H9 (cell line): ENCODE data around the gene METTL1. TPM values are rescaled to one million over a fixed set of nuclear protein-coding genes. Genes with fewer than 3 reads are reported as not detected.
A peak's percentile ranks its signal among the peaks of the same experiment; 100 is the strongest.

Experiments
- DNase-seq: peaks from one replicate; pipeline ENCODE4 v3.0.0-alpha.2; 2017
- H2AFZ ChIP-seq: one replicate; pipeline ENCODE4 v1.6.1; 2013; ENCODE audit warnings: mild to moderate bottlenecking, low read length, control low read depth, moderate library complexity
- H2AK5ac ChIP-seq: 2 replicates; pipeline ENCODE4 v1.6.1; 2013; ENCODE audit warnings: low read length, control low read depth, mixed read lengths; ENCODE audit not compliant: insufficient read length
- H2BK120ac ChIP-seq: one replicate; pipeline ENCODE4 v1.6.1; 2013; ENCODE audit warnings: low read depth, mild to moderate bottlenecking, low read length, control low read depth, inconsistent platforms; ENCODE audit not compliant: poor library complexity, severe bottlenecking
- H2BK12ac ChIP-seq: 2 replicates; pipeline ENCODE4 v1.6.1; 2013; ENCODE audit warnings: low read length, control low read depth, mixed read lengths, low read depth; ENCODE audit not compliant: insufficient read length
- H2BK15ac ChIP-seq: 2 replicates; pipeline ENCODE4 v1.6.1; 2013; ENCODE audit warnings: low read depth, low read length, control low read depth
- H2BK20ac ChIP-seq: one replicate; pipeline ENCODE4 v1.6.1; 2013; ENCODE audit warnings: low read depth, mild to moderate bottlenecking, low read length, control low read depth, inconsistent platforms; ENCODE audit not compliant: poor library complexity, severe bottlenecking
- H2BK5ac ChIP-seq: 2 replicates; pipeline ENCODE4 v1.6.1; 2013; ENCODE audit warnings: low read length, control low read depth, mixed read lengths; ENCODE audit not compliant: insufficient read length
- H3K14ac ChIP-seq: 2 replicates; pipeline ENCODE4 v1.6.1; 2013; ENCODE audit warnings: low read length, control low read depth; ENCODE audit not compliant: insufficient read depth
- H3K18ac ChIP-seq: 2 replicates; pipeline ENCODE4 v1.6.1; 2013; ENCODE audit warnings: low read depth, mild to moderate bottlenecking, mixed read lengths, low read length, control low read depth; ENCODE audit not compliant: insufficient read length
- H3K23ac ChIP-seq: 2 replicates; pipeline ENCODE4 v1.6.1; 2013; ENCODE audit warnings: low read length, control low read depth, mixed read lengths, low read depth; ENCODE audit not compliant: insufficient read length
- H3K23me2 ChIP-seq: 2 replicates; pipeline ENCODE4 v1.6.1; 2013; ENCODE audit warnings: low read depth, mild to moderate bottlenecking, mixed read lengths, low read length, control low read depth; ENCODE audit not compliant: insufficient read length, poor library complexity, severe bottlenecking
- H3K27ac ChIP-seq: 2 replicates; pipeline ENCODE4 v1.5.1; 2013; ENCODE audit warnings: low read length, control low read depth, mixed read lengths, low read depth; ENCODE audit not compliant: insufficient read length
- H3K27me3 ChIP-seq: 2 replicates; pipeline ENCODE4 v1.6.1; 2013; ENCODE audit warnings: low read length, control low read depth, inconsistent platforms; ENCODE audit not compliant: insufficient read depth
- H3K4ac ChIP-seq: 2 replicates; pipeline ENCODE4 v1.6.1; 2013; ENCODE audit warnings: low read depth, mild to moderate bottlenecking, control low read depth, inconsistent platforms, low read length, moderate library complexity
- H3K4me1 ChIP-seq: 2 replicates; pipeline ENCODE4 v1.6.1; 2013; ENCODE audit warnings: low read length, control low read depth, inconsistent platforms; ENCODE audit not compliant: insufficient read depth
- H3K4me2 ChIP-seq: 2 replicates; pipeline ENCODE4 v1.6.1; 2013; ENCODE audit warnings: low read length, control low read depth, mixed read lengths; ENCODE audit not compliant: insufficient read length, insufficient read depth
- H3K56ac ChIP-seq: 2 replicates; pipeline ENCODE4 v1.6.1; 2013; ENCODE audit warnings: low read depth, mild to moderate bottlenecking, mixed read lengths, low read length, control low read depth; ENCODE audit not compliant: insufficient read length
- H3K79me1 ChIP-seq: 2 replicates; pipeline ENCODE4 v1.6.1; 2013; ENCODE audit warnings: low read depth, mild to moderate bottlenecking, moderate library complexity, low read length, control low read depth, inconsistent platforms; ENCODE audit not compliant: insufficient read depth, poor library complexity, severe bottlenecking
- H3K79me2 ChIP-seq: 2 replicates; pipeline ENCODE4 v1.6.1; 2013; ENCODE audit warnings: low read length, control low read depth, inconsistent platforms; ENCODE audit not compliant: insufficient read depth
- H3K9ac ChIP-seq: 2 replicates; pipeline ENCODE4 v1.6.1; 2013; ENCODE audit warnings: low read length, control low read depth, mixed read lengths; ENCODE audit not compliant: insufficient read length; ENCODE audit errors: extremely low read depth
- H3K9me3 ChIP-seq: one replicate; pipeline ENCODE4 v1.6.1; 2013; ENCODE audit warnings: low read depth, low read length, inconsistent platforms; ENCODE audit not compliant: control insufficient read depth
- H3T11ph ChIP-seq: one replicate; pipeline ENCODE4 v1.6.1; 2013; ENCODE audit warnings: mild to moderate bottlenecking, low read length, control low read depth, inconsistent platforms
- H4K20me1 ChIP-seq: one replicate; pipeline ENCODE4 v1.6.1; 2013; ENCODE audit not compliant: control insufficient read depth, insufficient read length, insufficient read depth
- H4K5ac ChIP-seq: 2 replicates; pipeline ENCODE4 v1.6.1; 2013; ENCODE audit warnings: low read depth, mild to moderate bottlenecking, mixed read lengths, low read length, control low read depth; ENCODE audit not compliant: insufficient read length
- H4K8ac ChIP-seq: replicated peaks from 2 replicates; pipeline ENCODE4 v1.6.1; 2013; ENCODE audit warnings: low read length, control low read depth, mixed read lengths, low read depth; ENCODE audit not compliant: insufficient read length
- H4K91ac ChIP-seq: 2 replicates; pipeline ENCODE4 v1.6.1; 2013; ENCODE audit warnings: low read depth, mild to moderate bottlenecking, moderate library complexity, mixed read lengths, low read length, control low read depth; ENCODE audit not compliant: insufficient read length
- H3K27ac Mint-ChIP-seq, 3 experiments: 2 replicates in 2 of 3; 3 replicates in 1 of 3; pipeline ENCODE4 v1.8.0; 2020 to 2021; ENCODE audit warnings: mixed read lengths in 3 of 3, mild to moderate bottlenecking in 1 of 3, moderate library complexity in 1 of 3
- H3K27me3 Mint-ChIP-seq: 2 replicates; pipeline ENCODE4 v1.8.0; 2021; ENCODE audit warnings: low read depth, mild to moderate bottlenecking, moderate library complexity, mixed read lengths
- H3K36me3 Mint-ChIP-seq, 3 experiments: 2 replicates in 2 of 3; 3 replicates in 1 of 3; pipeline ENCODE4 v1.8.0; 2020 to 2021; ENCODE audit warnings: low read depth in 3 of 3, mixed read lengths in 3 of 3; ENCODE audit not compliant: insufficient read depth in 1 of 3
- H3K4me1 Mint-ChIP-seq, 2 experiments: 2 replicates each; pipeline ENCODE4 v1.8.0; 2020; ENCODE audit warnings: mixed read lengths in 2 of 2
- H3K4me3 Mint-ChIP-seq, 2 experiments: 2 replicates in 1 of 2; 3 replicates in 1 of 2; pipeline ENCODE4 v1.8.0; 2020 to 2021; ENCODE audit warnings: mild to moderate bottlenecking in 2 of 2, mixed read lengths in 2 of 2, moderate library complexity in 1 of 2
- H3K9me3 Mint-ChIP-seq, 2 experiments: 2 replicates in 1 of 2; 3 replicates in 1 of 2; pipeline ENCODE4 v1.8.0; 2020; ENCODE audit warnings: mild to moderate bottlenecking in 2 of 2, mixed read lengths in 2 of 2, moderate library complexity in 1 of 2
- WGBS: extraction: QIAGEN DNeasy Blood & Tissue Kit; methylation state at CpG from one replicate; pipeline ENCODE4 v1.1.7; 2013; ENCODE audit warnings: missing lambda C conversion rate, low lambda C conversion rate, mixed read lengths; ENCODE audit not compliant: insufficient read length; ENCODE audit errors: extremely low coverage; 5-methylcytosine and 5-hydroxymethylcytosine counted together
- total RNA-seq: library from RNA; stranded (reverse); gene quantifications from 2 replicates; pipeline ENCODE4 v1.2.1, GENCODE V29; 2021
- TF ChIP-seq, protein P1 (sequence below): fragments of 200-600 bp; sonication (generic); conservative IDR thresholded peaks from 3 replicates; pipeline ENCODE4 v1.8.0; 2021; ENCODE audit warnings: antibody characterized with exemption, mild to moderate bottlenecking

Gene METTL1
- total RNA-seq, 1 experiment from 2014 or later, result 58.4 TPM

DNA sequence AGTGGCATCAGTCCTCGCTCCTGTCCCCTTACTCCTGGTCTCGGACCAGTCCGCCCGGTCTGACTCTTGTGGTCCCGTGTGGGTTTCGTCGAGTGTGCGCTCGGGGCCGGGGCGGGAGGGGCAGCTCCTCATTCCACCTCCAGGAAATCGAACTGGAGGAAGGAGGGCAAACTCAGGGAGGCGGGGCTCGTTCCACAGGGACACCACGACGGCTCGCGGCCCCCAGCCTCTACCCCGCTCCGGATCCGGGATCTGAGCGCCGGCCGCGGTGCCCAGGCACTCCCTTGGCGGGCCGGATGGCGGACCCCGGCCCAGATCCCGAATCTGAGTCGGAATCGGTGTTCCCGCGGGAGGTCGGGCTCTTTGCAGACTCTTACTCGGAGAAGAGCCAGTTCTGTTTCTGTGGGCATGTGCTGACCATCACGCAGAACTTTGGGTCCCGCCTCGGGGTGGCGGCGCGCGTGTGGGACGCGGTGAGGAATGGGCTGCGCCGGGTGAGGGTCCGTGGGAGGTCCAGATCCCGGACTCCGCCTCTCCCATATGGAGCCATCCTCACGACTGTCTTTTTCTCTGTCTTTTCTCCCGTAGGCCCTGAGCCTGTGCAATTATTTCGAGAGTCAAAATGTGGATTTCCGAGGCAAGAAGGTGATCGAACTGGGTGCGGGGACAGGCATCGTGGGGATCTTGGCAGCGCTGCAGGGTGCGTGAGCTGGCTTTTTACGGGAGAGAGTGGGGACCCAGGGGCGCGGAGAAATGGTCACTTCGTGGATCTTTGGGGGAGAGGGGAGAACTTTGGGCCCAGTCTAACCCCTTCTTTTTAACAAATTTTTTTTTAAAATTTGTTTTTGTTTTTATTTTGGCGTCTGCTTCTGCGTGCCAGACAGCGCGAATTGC is 771 bp upstream of the METTL1 start, which contains the start of gene EEF1AKMT3:
Gene EEF1AKMT3, plus strand, starts transcription at position 186 of the 894 bp plus-strand sequence. Its CDS starts 111 bp downstream, at position 297.
- Mint-ChIP-seq H3K36me3 (peaks cover 20 to 42% (median 31%) of the 10 kb centered on the region in 3 experiments), H3K9me3 (no peaks in the 10 kb centered on the region), H3K27me3 (peaks cover 7% of the 10 kb centered on the region; the same call in 1 of the 2 replicates), H3K4me1 (peaks cover 7 to 13% of the 10 kb centered on the region in 2 experiments; a peak in 3 of 4 replicates), H3K27ac (peak within 1 kb of the TSS; percentile 100), H3K4me3 (peak within 1 kb of the TSS; percentile 98 to 99)
- no peak within 1 kb of the TSS for H2BK15ac ChIP-seq
- no CpG with 5 or more reads among the region's 67 CpGs for WGBS
- H3K4me1 ChIP-seq, result no peaks in the 10 kb centered on the region
- no peaks in the 10 kb centered on the region for H3K27me3 ChIP-seq
- no peak within 1 kb of the TSS for H4K5ac ChIP-seq
- H4K91ac ChIP-seq, result no peak within 1 kb of the TSS
- H3T11ph ChIP-seq, result peak within 1 kb of the TSS; percentile 56
- H3K27ac ChIP-seq, result peak within 1 kb of the TSS; percentile 17
- TF ChIP-seq, protein P1, sequence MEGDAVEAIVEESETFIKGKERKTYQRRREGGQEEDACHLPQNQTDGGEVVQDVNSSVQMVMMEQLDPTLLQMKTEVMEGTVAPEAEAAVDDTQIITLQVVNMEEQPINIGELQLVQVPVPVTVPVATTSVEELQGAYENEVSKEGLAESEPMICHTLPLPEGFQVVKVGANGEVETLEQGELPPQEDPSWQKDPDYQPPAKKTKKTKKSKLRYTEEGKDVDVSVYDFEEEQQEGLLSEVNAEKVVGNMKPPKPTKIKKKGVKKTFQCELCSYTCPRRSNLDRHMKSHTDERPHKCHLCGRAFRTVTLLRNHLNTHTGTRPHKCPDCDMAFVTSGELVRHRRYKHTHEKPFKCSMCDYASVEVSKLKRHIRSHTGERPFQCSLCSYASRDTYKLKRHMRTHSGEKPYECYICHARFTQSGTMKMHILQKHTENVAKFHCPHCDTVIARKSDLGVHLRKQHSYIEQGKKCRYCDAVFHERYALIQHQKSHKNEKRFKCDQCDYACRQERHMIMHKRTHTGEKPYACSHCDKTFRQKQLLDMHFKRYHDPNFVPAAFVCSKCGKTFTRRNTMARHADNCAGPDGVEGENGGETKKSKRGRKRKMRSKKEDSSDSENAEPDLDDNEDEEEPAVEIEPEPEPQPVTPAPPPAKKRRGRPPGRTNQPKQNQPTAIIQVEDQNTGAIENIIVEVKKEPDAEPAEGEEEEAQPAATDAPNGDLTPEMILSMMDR, result no peak
- no peak within 1 kb of the TSS for H4K8ac ChIP-seq
- H3K79me1 ChIP-seq, result no peaks in the 10 kb centered on the region
- no peak within 1 kb of the TSS for H2BK120ac ChIP-seq
- no peak within 1 kb of the TSS for H2AK5ac ChIP-seq
- no peaks in the 10 kb centered on the region for H3K9me3 ChIP-seq
- no peak within 1 kb of the TSS for H3K23ac ChIP-seq
- no peaks in the 10 kb centered on the region for H3K79me2 ChIP-seq
- peak within 1 kb of the TSS; percentile 72 for H2AFZ ChIP-seq
- peak within 1 kb of the TSS; percentile 94 for H3K9ac ChIP-seq
- peak within 1 kb of the TSS; percentile 97 for H3K18ac ChIP-seq
- DNase-seq, result no peak
- no peak within 1 kb of the TSS for H3K56ac ChIP-seq
- H4K20me1 ChIP-seq, result no peaks in the 10 kb centered on the region
- H2BK5ac ChIP-seq, result no peak within 1 kb of the TSS
- peak within 1 kb of the TSS; percentile 98 for H3K14ac ChIP-seq
- H3K4ac ChIP-seq, result no peak within 1 kb of the TSS
- H3K4me2 ChIP-seq, result peak within 1 kb of the TSS; percentile 44
- peaks cover 8% of the 10 kb centered on the region for H3K23me2 ChIP-seq
- no peak within 1 kb of the TSS for H2BK12ac ChIP-seq
- H2BK20ac ChIP-seq, result no peak within 1 kb of the TSS
